Measurements from ENCODE around the gene MTNR1A. TPM values are rescaled to one million over a fixed set of nuclear protein-coding genes. Genes with fewer than 3 reads are reported as not detected.

The MTNR1A gene
- total and polyA plus RNA-seq, 4 donors = not detected

DNA sequence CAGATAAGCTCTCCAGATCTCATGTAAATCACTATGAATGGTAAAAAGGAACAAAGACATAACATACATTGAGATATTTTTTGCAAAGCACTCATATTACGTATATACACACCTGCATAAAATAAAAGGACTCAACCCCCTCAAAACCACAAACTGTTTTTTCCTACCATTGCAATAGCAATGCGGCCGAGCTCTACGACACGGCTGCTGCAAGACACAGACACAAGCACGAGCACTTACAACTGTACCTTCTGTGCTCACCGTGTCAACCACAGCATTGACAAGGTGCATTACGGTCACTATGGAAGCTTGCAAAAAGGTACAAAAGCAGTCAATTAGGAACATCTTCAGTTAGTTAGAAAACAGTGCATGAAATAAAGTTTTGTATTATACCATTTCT, 37.1 kb upstream of the MTNR1A start:
- Histone ChIP-seq H3K27ac (ENCODE audit: low read depth in 1 of 2, low read length in 2 of 2) (no peak overlapping the region), H3K36me3 (ENCODE audit: control insufficient read depth in 4 of 4, insufficient read depth in 3 of 4, low read depth in 1 of 4, low read length in 3 of 4) (peaks cover 0 to 15% (median 6%) of the 10 kb centered on the region in 4 donors), H3K9me3 (ENCODE audit: control insufficient read depth in 4 of 4, low read length in 3 of 4) (no peaks in the 10 kb centered on the region), H3K27me3 (ENCODE audit: control insufficient read depth in 4 of 4, insufficient read depth in 4 of 4, low read length in 3 of 4) (no peaks in the 10 kb centered on the region), H3K4me1 (ENCODE audit: control insufficient read depth in 4 of 4, insufficient read depth in 4 of 4, low read length in 3 of 4) (no peaks in the 10 kb centered on the region), H3K9ac (ENCODE audit: low read depth in 1 of 2, low read length in 2 of 2) (no peak overlapping the region), H3K4me3 (ENCODE audit: low read depth in 1 of 3, low read length in 3 of 3) (no peak overlapping the region)
- TF ChIP-seq, protein P1, sequence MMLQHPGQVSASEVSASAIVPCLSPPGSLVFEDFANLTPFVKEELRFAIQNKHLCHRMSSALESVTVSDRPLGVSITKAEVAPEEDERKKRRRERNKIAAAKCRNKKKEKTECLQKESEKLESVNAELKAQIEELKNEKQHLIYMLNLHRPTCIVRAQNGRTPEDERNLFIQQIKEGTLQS (IDR thresholded peaks at IDR 0.05) = no peak
- TF ChIP-seq HNF4G (IDR thresholded peaks at IDR 0.05) (no peak), HNF4A (conservative IDR thresholded peaks at IDR 0.05) (no peak), RXRA (IDR thresholded peaks at IDR 0.05) (no peak), FOXA1 (IDR thresholded peaks at IDR 0.05) (no peak)
- TF ChIP-seq, protein P2, sequence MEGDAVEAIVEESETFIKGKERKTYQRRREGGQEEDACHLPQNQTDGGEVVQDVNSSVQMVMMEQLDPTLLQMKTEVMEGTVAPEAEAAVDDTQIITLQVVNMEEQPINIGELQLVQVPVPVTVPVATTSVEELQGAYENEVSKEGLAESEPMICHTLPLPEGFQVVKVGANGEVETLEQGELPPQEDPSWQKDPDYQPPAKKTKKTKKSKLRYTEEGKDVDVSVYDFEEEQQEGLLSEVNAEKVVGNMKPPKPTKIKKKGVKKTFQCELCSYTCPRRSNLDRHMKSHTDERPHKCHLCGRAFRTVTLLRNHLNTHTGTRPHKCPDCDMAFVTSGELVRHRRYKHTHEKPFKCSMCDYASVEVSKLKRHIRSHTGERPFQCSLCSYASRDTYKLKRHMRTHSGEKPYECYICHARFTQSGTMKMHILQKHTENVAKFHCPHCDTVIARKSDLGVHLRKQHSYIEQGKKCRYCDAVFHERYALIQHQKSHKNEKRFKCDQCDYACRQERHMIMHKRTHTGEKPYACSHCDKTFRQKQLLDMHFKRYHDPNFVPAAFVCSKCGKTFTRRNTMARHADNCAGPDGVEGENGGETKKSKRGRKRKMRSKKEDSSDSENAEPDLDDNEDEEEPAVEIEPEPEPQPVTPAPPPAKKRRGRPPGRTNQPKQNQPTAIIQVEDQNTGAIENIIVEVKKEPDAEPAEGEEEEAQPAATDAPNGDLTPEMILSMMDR (IDR thresholded peaks at IDR 0.05; ENCODE audit: low read depth, low read length, missing input control) = no peak
- TF ChIP-seq, protein P3, sequence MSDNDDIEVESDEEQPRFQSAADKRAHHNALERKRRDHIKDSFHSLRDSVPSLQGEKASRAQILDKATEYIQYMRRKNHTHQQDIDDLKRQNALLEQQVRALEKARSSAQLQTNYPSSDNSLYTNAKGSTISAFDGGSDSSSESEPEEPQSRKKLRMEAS (IDR thresholded peaks at IDR 0.05) = no peak
- no peak for DNase-seq (ENCODE audit: low spot score)
- WGBS = 96% methylated on average over 8 of the region's 8 CpGs

DNA sequence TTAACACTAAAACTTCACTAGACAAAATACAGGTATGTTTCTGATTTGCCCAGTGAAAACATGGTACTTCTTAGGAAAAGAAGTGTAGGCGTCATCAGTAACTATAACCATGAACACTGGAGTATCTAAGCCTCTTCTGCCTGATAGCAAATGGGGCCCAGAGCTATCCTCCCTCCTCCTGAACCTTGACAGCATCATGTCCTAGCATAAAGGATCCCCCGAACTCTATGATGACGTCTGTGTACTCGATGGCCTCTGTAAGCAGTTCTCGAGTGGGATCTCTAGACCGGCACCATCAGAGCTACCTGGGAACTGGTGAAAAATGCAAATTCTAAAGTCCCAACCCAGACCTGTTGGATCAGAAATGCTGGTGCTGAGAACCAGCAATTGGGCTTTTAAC, 36.3 kb upstream of the MTNR1A start:
- Histone ChIP-seq H3K9me3 (ENCODE audit: control insufficient read depth in 4 of 4, low read length in 3 of 4) (no peaks in the 10 kb centered on the region), H3K27ac (ENCODE audit: low read depth in 1 of 2, low read length in 2 of 2) (no peak overlapping the region), H3K36me3 (ENCODE audit: control insufficient read depth in 4 of 4, insufficient read depth in 3 of 4, low read depth in 1 of 4, low read length in 3 of 4) (peaks cover 0 to 14% (median 4%) of the 10 kb centered on the region in 4 donors), H3K4me3 (ENCODE audit: low read depth in 1 of 3, low read length in 3 of 3) (no peak overlapping the region), H3K4me1 (ENCODE audit: control insufficient read depth in 4 of 4, insufficient read depth in 4 of 4, low read length in 3 of 4) (no peaks in the 10 kb centered on the region), H3K9ac (ENCODE audit: low read depth in 1 of 2, low read length in 2 of 2) (no peak overlapping the region), H3K27me3 (ENCODE audit: control insufficient read depth in 4 of 4, insufficient read depth in 4 of 4, low read length in 3 of 4) (no peaks in the 10 kb centered on the region)
- TF ChIP-seq, protein P2 (IDR thresholded peaks at IDR 0.05; ENCODE audit: low read depth, low read length, missing input control) = no peak
- TF ChIP-seq JUND (IDR thresholded peaks at IDR 0.05) = no peak
- TF ChIP-seq, protein P3 (IDR thresholded peaks at IDR 0.05) = no peak
- TF ChIP-seq FOXA2 (IDR thresholded peaks at IDR 0.05) = no peak
- TF ChIP-seq RXRA (IDR thresholded peaks at IDR 0.05) = no peak
- TF ChIP-seq FOXA1 (IDR thresholded peaks at IDR 0.05) = no peak
- no peak for TF ChIP-seq SP1 (IDR thresholded peaks at IDR 0.05)
- no peak for TF ChIP-seq YY1 (IDR thresholded peaks at IDR 0.05)
- no peak for TF ChIP-seq HNF4A (conservative IDR thresholded peaks at IDR 0.05)
- TF ChIP-seq, protein P4, sequence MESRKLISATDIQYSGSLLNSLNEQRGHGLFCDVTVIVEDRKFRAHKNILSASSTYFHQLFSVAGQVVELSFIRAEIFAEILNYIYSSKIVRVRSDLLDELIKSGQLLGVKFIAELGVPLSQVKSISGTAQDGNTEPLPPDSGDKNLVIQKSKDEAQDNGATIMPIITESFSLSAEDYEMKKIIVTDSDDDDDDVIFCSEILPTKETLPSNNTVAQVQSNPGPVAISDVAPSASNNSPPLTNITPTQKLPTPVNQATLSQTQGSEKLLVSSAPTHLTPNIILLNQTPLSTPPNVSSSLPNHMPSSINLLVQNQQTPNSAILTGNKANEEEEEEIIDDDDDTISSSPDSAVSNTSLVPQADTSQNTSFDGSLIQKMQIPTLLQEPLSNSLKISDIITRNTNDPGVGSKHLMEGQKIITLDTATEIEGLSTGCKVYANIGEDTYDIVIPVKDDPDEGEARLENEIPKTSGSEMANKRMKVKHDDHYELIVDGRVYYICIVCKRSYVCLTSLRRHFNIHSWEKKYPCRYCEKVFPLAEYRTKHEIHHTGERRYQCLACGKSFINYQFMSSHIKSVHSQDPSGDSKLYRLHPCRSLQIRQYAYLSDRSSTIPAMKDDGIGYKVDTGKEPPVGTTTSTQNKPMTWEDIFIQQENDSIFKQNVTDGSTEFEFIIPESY (IDR thresholded peaks at IDR 0.05) = no peak
- TF ChIP-seq, protein P1 (IDR thresholded peaks at IDR 0.05) = no peak
- no peak for TF ChIP-seq RAD21 (IDR thresholded peaks at IDR 0.05)
- no peak for TF ChIP-seq TAF1 (conservative IDR thresholded peaks at IDR 0.05)
- no peak for TF ChIP-seq EGR1 (IDR thresholded peaks at IDR 0.05; ENCODE audit: low read depth in 2 of 2)
- DNase-seq (ENCODE audit: low spot score) = no peak
- 94% methylated on average over 6 of the region's 6 CpGs for WGBS

All from liver (tissue), 9 donors.